ENCODE data around the gene ZNF132.

DNA sequence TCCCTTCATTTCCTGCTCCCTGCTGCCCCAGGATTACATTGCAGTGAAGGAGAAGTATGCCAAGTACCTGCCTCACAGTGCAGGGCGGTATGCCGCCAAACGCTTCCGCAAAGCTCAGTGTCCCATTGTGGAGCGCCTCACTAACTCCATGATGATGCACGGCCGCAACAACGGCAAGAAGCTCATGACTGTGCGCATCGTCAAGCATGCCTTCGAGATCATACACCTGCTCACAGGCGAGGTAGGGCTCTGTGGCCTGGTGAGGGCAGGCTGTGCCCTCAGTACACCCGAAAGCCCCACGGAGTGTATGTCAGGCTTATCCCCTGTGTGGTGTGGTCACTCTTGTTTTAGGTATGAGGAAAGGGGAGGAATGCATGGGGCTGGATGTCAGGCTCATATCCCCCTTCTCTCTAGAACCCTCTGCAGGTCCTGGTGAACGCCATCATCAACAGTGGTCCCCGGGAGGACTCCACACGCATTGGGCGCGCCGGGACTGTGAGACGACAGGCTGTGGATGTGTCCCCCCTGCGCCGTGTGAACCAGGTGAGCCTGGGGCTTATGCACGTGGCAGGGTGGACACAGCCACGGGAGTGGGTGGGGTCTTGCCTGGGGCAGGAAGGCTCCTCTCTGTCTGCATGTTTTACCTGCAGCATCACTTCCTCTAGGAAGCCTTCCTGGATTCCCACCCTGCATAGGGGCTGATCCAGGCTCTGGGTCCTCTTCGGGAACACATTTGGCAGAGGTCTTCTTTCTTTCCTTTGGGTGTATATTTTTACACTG, 46.8 kb downstream of the ZNF132 start:
- TF ChIP-seq POLR2A (IDR thresholded peaks at IDR 0.05; ENCODE audit: low read depth) (no peak), POLR2AphosphoS5 (IDR thresholded peaks at IDR 0.05) (no peak), EP300 (IDR thresholded peaks at IDR 0.05) (no peak)
- TF ChIP-seq, protein P1, sequence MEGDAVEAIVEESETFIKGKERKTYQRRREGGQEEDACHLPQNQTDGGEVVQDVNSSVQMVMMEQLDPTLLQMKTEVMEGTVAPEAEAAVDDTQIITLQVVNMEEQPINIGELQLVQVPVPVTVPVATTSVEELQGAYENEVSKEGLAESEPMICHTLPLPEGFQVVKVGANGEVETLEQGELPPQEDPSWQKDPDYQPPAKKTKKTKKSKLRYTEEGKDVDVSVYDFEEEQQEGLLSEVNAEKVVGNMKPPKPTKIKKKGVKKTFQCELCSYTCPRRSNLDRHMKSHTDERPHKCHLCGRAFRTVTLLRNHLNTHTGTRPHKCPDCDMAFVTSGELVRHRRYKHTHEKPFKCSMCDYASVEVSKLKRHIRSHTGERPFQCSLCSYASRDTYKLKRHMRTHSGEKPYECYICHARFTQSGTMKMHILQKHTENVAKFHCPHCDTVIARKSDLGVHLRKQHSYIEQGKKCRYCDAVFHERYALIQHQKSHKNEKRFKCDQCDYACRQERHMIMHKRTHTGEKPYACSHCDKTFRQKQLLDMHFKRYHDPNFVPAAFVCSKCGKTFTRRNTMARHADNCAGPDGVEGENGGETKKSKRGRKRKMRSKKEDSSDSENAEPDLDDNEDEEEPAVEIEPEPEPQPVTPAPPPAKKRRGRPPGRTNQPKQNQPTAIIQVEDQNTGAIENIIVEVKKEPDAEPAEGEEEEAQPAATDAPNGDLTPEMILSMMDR (IDR thresholded peaks at IDR 0.05), result no peak

Measured in esophagus muscularis mucosa (tissue), 4 donors.